Activated naive CD4-positive, alpha-beta T cell (primary cell): ENCODE measurements around the gene JMJD6.
"Not testable (repeated sequence)": the region's sequence is repeated elsewhere in the genome, so short reads cannot be mapped to it uniquely, and the experiment has no call there.

ENCODE experiments used
- DNase-seq, 4 experiments: peaks; one replicate each; lab custom pipeline; 2025; lab: John Stamatoyannopoulos, UW

JMJD6 gene

GRCh38 chr17:76726231-76726775 lies at the start of gene JMJD6:
Gene JMJD6 (minus strand): TSS chr17:76726606. CDS start chr17:76726475, 131 bp downstream.
- DNase-seq, result peak; percentile 82 to 90 (median 87)

GRCh38 chr17:76775021-76775600 lies 48.7 kb upstream of the JMJD6 start:
- no peak for DNase-seq

GRCh38 chr17:76772842-76773525 lies 46.6 kb upstream of the JMJD6 start:
- no peak for DNase-seq

GRCh38 chr17:76758570-76758969 lies 32.2 kb upstream of the JMJD6 start:
- DNase-seq, result no peak

- no peak for DNase-seq
These were observed 30.9 kb upstream of the JMJD6 start for GRCh38 chr17:76757256-76757655.

- DNase-seq, result no peak
These were observed 28.9 kb upstream of the JMJD6 start for GRCh38 chr17:76755285-76755684.

- peak in 1 of 4 experiments; percentile 27 for DNase-seq
These were observed 26.9 kb upstream of the JMJD6 start for GRCh38 chr17:76753061-76753961.

- DNase-seq, result no peak
These were observed 25.6 kb upstream of the JMJD6 start for GRCh38 chr17:76752006-76752405.

GRCh38 chr17:76751416-76751993 lies 25.1 kb upstream of the JMJD6 start:
- no peak for DNase-seq

GRCh38 chr17:76748657-76749056 lies 22.3 kb upstream of the JMJD6 start:
- DNase-seq, result no peak

GRCh38 chr17:76747716-76748363 lies 21.4 kb upstream of the JMJD6 start:
- DNase-seq, result no peak

- not testable (repeated sequence) for DNase-seq
These were observed 19.4 kb upstream of the JMJD6 start for GRCh38 chr17:76745785-76746184.

GRCh38 chr17:76744747-76745146 lies 18.3 kb upstream of the JMJD6 start:
- no peak for DNase-seq

- DNase-seq, result no peak
These were observed 16.6 kb upstream of the JMJD6 start for GRCh38 chr17:76742958-76743357.

- DNase-seq, result no peak
These were observed 14.1 kb upstream of the JMJD6 start for GRCh38 chr17:76740329-76741118.

- DNase-seq, result not testable (repeated sequence)
These were observed 13.2 kb upstream of the JMJD6 start for GRCh38 chr17:76739568-76740115.

- no peak for DNase-seq
These were observed 12.1 kb upstream of the JMJD6 start for GRCh38 chr17:76738468-76738850.

- peak; percentile 79 to 97 (median 87) for DNase-seq
These were observed 11.5 kb upstream of the JMJD6 start, which contains the start of gene MFSD11 for GRCh38 chr17:76737676-76738467. Gene MFSD11 (plus strand): TSS chr17:76738119. CDS start chr17:76738353, 234 bp downstream.

GRCh38 chr17:76737082-76737675 lies 10.8 kb upstream of the JMJD6 start, which contains the start of gene SRSF2:
Gene SRSF2 (minus strand): TSS chr17:76737331. CDS start chr17:76737160, 171 bp downstream.
- DNase-seq, result peak; percentile 97 to 99 (median 98)
